ENCODE results near the gene SCARF1.
A peak's percentile ranks its signal among the peaks of the same experiment; 100 is the strongest.

SCARF1 gene

GRCh38 chr17:1648963-1649843 is 3.7 kb upstream of the SCARF1 start:
- DNase-seq (ENCODE audit: low read depth) = peak; percentile 85

- DNase-seq (ENCODE audit: low read depth) = no peak
Measured at GRCh38 chr17:1648173-1648962, 2.8 kb upstream of the SCARF1 start.

GRCh38 chr17:1647802-1648171 is 2.3 kb upstream of the SCARF1 start:
- no peak for DNase-seq (ENCODE audit: low read depth)

GRCh38 chr17:1646199-1646875 is 805 bp upstream of the SCARF1 start:
- no peak for DNase-seq (ENCODE audit: low read depth)

GRCh38 chr17:1644493-1645206 is 882 bp downstream of the SCARF1 start:
- DNase-seq (ENCODE audit: low read depth) = no peak

GRCh38 chr17:1643999-1644492 is 1.5 kb downstream of the SCARF1 start:
- no peak for DNase-seq (ENCODE audit: low read depth)

- no peak for DNase-seq (ENCODE audit: low read depth)
Measured at GRCh38 chr17:1643293-1643998, 2.1 kb downstream of the SCARF1 start.

GRCh38 chr17:1641065-1641403 is 4.5 kb downstream of the SCARF1 start:
- no peak for DNase-seq (ENCODE audit: low read depth)

- no peak for DNase-seq (ENCODE audit: low read depth)
Measured at GRCh38 chr17:1640329-1641064, 5.0 kb downstream of the SCARF1 start.

GRCh38 chr17:1639549-1640180 is 5.9 kb downstream of the SCARF1 start:
- DNase-seq (ENCODE audit: low read depth) = no peak

GRCh38 chr17:1638624-1639300 is 6.8 kb downstream of the SCARF1 start:
- DNase-seq (ENCODE audit: low read depth) = no peak

- no peak for DNase-seq (ENCODE audit: low read depth)
Measured at GRCh38 chr17:1638171-1638590, 7.4 kb downstream of the SCARF1 start.

GRCh38 chr17:1636732-1637285 is 8.7 kb downstream of the SCARF1 start:
- no peak for DNase-seq (ENCODE audit: low read depth)

GRCh38 chr17:1635675-1636465 is 9.7 kb downstream of the SCARF1 start:
- DNase-seq (ENCODE audit: low read depth) = no peak

GRCh38 chr17:1634841-1635650 is 10.5 kb downstream of the SCARF1 start:
- no peak for DNase-seq (ENCODE audit: low read depth)

- DNase-seq (ENCODE audit: low read depth) = no peak
Measured at GRCh38 chr17:1630662-1631061, 14.9 kb downstream of the SCARF1 start.

- peak; percentile 49 for DNase-seq (ENCODE audit: low read depth)
Measured at GRCh38 chr17:1629504-1630310, 15.8 kb downstream of the SCARF1 start.

All from stimulated activated CD8-positive, alpha-beta memory T cell treated with anti-CD3 and anti-CD28 coated beads, Interleukin-15, amount 100 ng/mL, for 1 hour (primary cell).